Type B pancreatic cell (in vitro differentiated cells): ENCODE data around the gene C2CD4D. TPM values are rescaled to one million over a fixed set of nuclear protein-coding genes. Genes with fewer than 3 reads are reported as not detected.

Experiments used
- DNase-seq: peaks from one replicate; pipeline ENCODE4 v3.0.0; 2021; ENCODE audit warnings: mixed read lengths; ENCODE audit not compliant: unreplicated experiment; ENCODE audit errors: extremely low spot score
- H3K27ac Mint-ChIP-seq: 2 replicates; pipeline ENCODE4 v1.8.0; 2021; ENCODE audit warnings: mild to moderate bottlenecking, mixed read lengths
- H3K27me3 Mint-ChIP-seq: 2 replicates; pipeline ENCODE4 v1.8.0; 2021; ENCODE audit warnings: mixed read lengths
- H3K36me3 Mint-ChIP-seq: 2 replicates; pipeline ENCODE4 v1.8.0; 2021; ENCODE audit warnings: mixed read lengths
- H3K4me1 Mint-ChIP-seq: one replicate; pipeline ENCODE4 v1.8.0; 2021; ENCODE audit warnings: mixed read lengths; ENCODE audit not compliant: unreplicated experiment
- H3K4me3 Mint-ChIP-seq: 2 replicates; pipeline ENCODE4 v1.8.0; 2021; ENCODE audit warnings: mild to moderate bottlenecking, mixed read lengths
- H3K9me3 Mint-ChIP-seq: 2 replicates; pipeline ENCODE4 v1.8.0; 2021; ENCODE audit warnings: mixed read lengths
- CTCF ChIP-seq: fragments of 200-600 bp; sonication (generic); conservative IDR thresholded peaks from 2 replicates; pipeline ENCODE4 v1.5.0; 2021; ENCODE audit warnings: antibody characterized with exemption, mild to moderate bottlenecking
- total RNA-seq: library from RNA; stranded (reverse); gene quantifications from 2 replicates; pipeline ENCODE4 v1.2.1, GENCODE V29; 2021; ENCODE audit warnings: low replicate concordance

Gene C2CD4D
- total RNA-seq, 1 donor from 2014 or later, result 0.43 TPM

GRCh38 chr1:151809290-151809984 is 30.2 kb downstream of the C2CD4D start:
- H3K4me1 Mint-ChIP-seq, result peaks cover 10% of the 10 kb centered on the region
- H3K27ac Mint-ChIP-seq, result peak overlapping the region; percentile 50
- H3K36me3 Mint-ChIP-seq, result no peaks in the 10 kb centered on the region
- peaks cover 47% of the 10 kb centered on the region for H3K27me3 Mint-ChIP-seq
- TF ChIP-seq CTCF, result no peak
- H3K9me3 Mint-ChIP-seq, result no peaks in the 10 kb centered on the region
- H3K4me3 Mint-ChIP-seq, result no peak overlapping the region
- DNase-seq, result no peak

DNA sequence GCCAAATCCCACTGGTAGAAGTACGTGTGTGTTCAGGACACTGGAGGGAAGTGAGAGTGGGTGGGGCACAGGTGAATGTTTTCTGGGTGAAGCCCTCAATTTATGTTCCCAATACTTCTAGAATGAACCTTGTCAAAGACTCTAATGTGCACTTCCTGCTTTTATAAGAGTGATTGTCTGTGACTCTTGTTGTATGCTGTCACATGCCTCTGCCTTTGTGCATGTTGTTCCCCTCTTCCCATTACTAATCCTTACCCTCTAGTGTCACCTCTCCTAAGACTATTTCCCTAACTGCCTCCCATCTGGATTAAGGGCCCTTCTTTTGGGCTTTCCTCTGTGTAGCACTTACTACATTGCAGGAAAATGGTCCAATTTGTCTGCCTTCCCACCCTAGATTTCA is 31.9 kb downstream of the C2CD4D start:
- H3K9me3 Mint-ChIP-seq, result no peaks in the 10 kb centered on the region

GRCh38 chr1:151807131-151807530 is 32.5 kb downstream of the C2CD4D start:
- Mint-ChIP-seq H3K27me3 (peaks cover 55% of the 10 kb centered on the region), H3K27ac (no peak overlapping the region), H3K4me3 (no peak overlapping the region), H3K4me1 (peaks cover 10% of the 10 kb centered on the region), H3K36me3 (no peaks in the 10 kb centered on the region), H3K9me3 (no peaks in the 10 kb centered on the region)
- TF ChIP-seq CTCF, result no peak
- DNase-seq, result no peak

More for the DNA sequence above, 31.9 kb downstream of the C2CD4D start:
- peak overlapping the region; percentile 1 for H3K27ac Mint-ChIP-seq
- no peak for DNase-seq
- H3K4me3 Mint-ChIP-seq, result no peak overlapping the region
- H3K4me1 Mint-ChIP-seq, result peaks cover 10% of the 10 kb centered on the region
- no peak for TF ChIP-seq CTCF
- H3K36me3 Mint-ChIP-seq, result no peaks in the 10 kb centered on the region
- H3K27me3 Mint-ChIP-seq, result peaks cover 59% of the 10 kb centered on the region

GRCh38 chr1:151806170-151806569 is 33.5 kb downstream of the C2CD4D start:
- Mint-ChIP-seq H3K36me3 (no peaks in the 10 kb centered on the region), H3K27me3 (peaks cover 51% of the 10 kb centered on the region), H3K4me1 (peaks cover 10% of the 10 kb centered on the region), H3K27ac (no peak overlapping the region), H3K4me3 (no peak overlapping the region), H3K9me3 (no peaks in the 10 kb centered on the region)
- no peak for TF ChIP-seq CTCF
- DNase-seq, result no peak

- no peak within 1 kb of the TSS for H3K27ac Mint-ChIP-seq
- TF ChIP-seq CTCF, result no peak
- H3K4me1 Mint-ChIP-seq, result peaks cover 10% of the 10 kb centered on the region
- no peaks in the 10 kb centered on the region for H3K36me3 Mint-ChIP-seq
- peaks cover 54% of the 10 kb centered on the region for H3K27me3 Mint-ChIP-seq
- DNase-seq, result no peak
- no peaks in the 10 kb centered on the region for H3K9me3 Mint-ChIP-seq
- no peak within 1 kb of the TSS for H3K4me3 Mint-ChIP-seq
Observed at GRCh38 chr1:151805066-151805820, 34.4 kb downstream of the C2CD4D start, which contains the start of gene LINGO4. TSS of gene LINGO4 (minus strand) at chr1:151805419. CDS start at chr1:151802704, 2,715 bp downstream.
